ENCODE data around the gene LONP1.

The LONP1 gene

GRCh38 chr19:5672708-5673459, 47.1 kb downstream of the LONP1 start:
- DNase-seq (ENCODE audit: insufficient read length, low spot score) = no peak
- FAIRE-seq = no peak
- TF ChIP-seq CTCF (IDR thresholded peaks at IDR 0.05; ENCODE audit: insufficient read depth, missing control alignments) = no peak

GRCh38 chr19:5671600-5671999, 48.3 kb downstream of the LONP1 start:
- no peak for TF ChIP-seq CTCF (IDR thresholded peaks at IDR 0.05; ENCODE audit: insufficient read depth, missing control alignments)
- FAIRE-seq = no peak
- DNase-seq (ENCODE audit: insufficient read length, low spot score) = no peak

- FAIRE-seq = no peak
- no peak for TF ChIP-seq CTCF (IDR thresholded peaks at IDR 0.05; ENCODE audit: insufficient read depth, missing control alignments)
- DNase-seq (ENCODE audit: insufficient read length, low spot score) = no peak
Measured at GRCh38 chr19:5669212-5669611, 50.7 kb downstream of the LONP1 start.

- TF ChIP-seq CTCF (IDR thresholded peaks at IDR 0.05; ENCODE audit: insufficient read depth, missing control alignments) = no peak
- DNase-seq (ENCODE audit: insufficient read length, low spot score) = no peak
- no peak for FAIRE-seq
Measured at GRCh38 chr19:5667751-5668271, 52.1 kb downstream of the LONP1 start.

- no peak for FAIRE-seq
- TF ChIP-seq CTCF (IDR thresholded peaks at IDR 0.05; ENCODE audit: insufficient read depth, missing control alignments) = no peak
- DNase-seq (ENCODE audit: insufficient read length, low spot score) = no peak
Measured at GRCh38 chr19:5666921-5667610, 52.9 kb downstream of the LONP1 start.

- DNase-seq (ENCODE audit: insufficient read length, low spot score) (no peak), FAIRE-seq (no peak)
- no peak for TF ChIP-seq CTCF (IDR thresholded peaks at IDR 0.05; ENCODE audit: insufficient read depth, missing control alignments)
Measured at GRCh38 chr19:5665781-5666513, 54.0 kb downstream of the LONP1 start.

All from D721Med (cell line).